IPS-20b (cell line): Measurements from ENCODE around the gene RCAN2.

Experiments used
- H3K27ac ChIP-seq: one replicate; pipeline ENCODE4 v1.5.1; 2013; ENCODE audit warnings: low read length
- H3K27me3 ChIP-seq: 2 replicates; pipeline ENCODE4 v1.6.1; 2013; ENCODE audit warnings: mild to moderate bottlenecking, low read length, inconsistent platforms; ENCODE audit not compliant: insufficient read depth
- H3K36me3 ChIP-seq: 2 replicates; pipeline ENCODE4 v1.6.1; 2013; ENCODE audit warnings: low read depth, mild to moderate bottlenecking, inconsistent platforms, low read length, moderate library complexity; ENCODE audit not compliant: insufficient read depth
- H3K4me1 ChIP-seq: 2 replicates; pipeline ENCODE4 v1.6.1; 2013; ENCODE audit warnings: mild to moderate bottlenecking, control low read depth, inconsistent platforms, low read length, moderate library complexity; ENCODE audit not compliant: insufficient read depth
- H3K4me3 ChIP-seq: 2 replicates; pipeline ENCODE4 v1.5.1; 2013; ENCODE audit warnings: mild to moderate bottlenecking, low read length, inconsistent platforms
- H3K9ac ChIP-seq: 2 replicates; pipeline ENCODE4 v1.6.1; 2013; ENCODE audit warnings: low read depth, mild to moderate bottlenecking, inconsistent platforms, low read length, moderate library complexity
- H3K9me3 ChIP-seq: 2 replicates; pipeline ENCODE4 v1.6.1; 2013; ENCODE audit warnings: mild to moderate bottlenecking, low read depth, low read length, inconsistent platforms; ENCODE audit not compliant: insufficient read depth

The RCAN2 gene

GRCh38 chr6:46376562-46377061 lies 114.6 kb downstream of the RCAN2 start:
- H3K9me3 ChIP-seq: no peaks in the 10 kb centered on the region
- no peak overlapping the region for H3K4me3 ChIP-seq
- no peaks in the 10 kb centered on the region for H3K27me3 ChIP-seq
- no peak overlapping the region for H3K27ac ChIP-seq
- no peaks in the 10 kb centered on the region for H3K36me3 ChIP-seq
- H3K4me1 ChIP-seq: no peaks in the 10 kb centered on the region
- no peak overlapping the region for H3K9ac ChIP-seq

GRCh38 chr6:46370622-46371021 lies 120.6 kb downstream of the RCAN2 start:
- no peaks in the 10 kb centered on the region for H3K4me1 ChIP-seq
- no peaks in the 10 kb centered on the region for H3K9me3 ChIP-seq
- H3K27me3 ChIP-seq: no peaks in the 10 kb centered on the region
- no peak overlapping the region for H3K27ac ChIP-seq
- H3K36me3 ChIP-seq: no peaks in the 10 kb centered on the region
- no peak overlapping the region for H3K4me3 ChIP-seq
- no peak overlapping the region for H3K9ac ChIP-seq

GRCh38 chr6:46368169-46368536 lies 123.1 kb downstream of the RCAN2 start:
- no peaks in the 10 kb centered on the region for H3K4me1 ChIP-seq
- H3K27ac ChIP-seq: no peak overlapping the region
- H3K27me3 ChIP-seq: no peaks in the 10 kb centered on the region
- no peak overlapping the region for H3K9ac ChIP-seq
- no peak overlapping the region for H3K4me3 ChIP-seq
- no peaks in the 10 kb centered on the region for H3K9me3 ChIP-seq
- H3K36me3 ChIP-seq: no peaks in the 10 kb centered on the region

GRCh38 chr6:46367354-46368168 lies 123.7 kb downstream of the RCAN2 start:
- Histone ChIP-seq H3K4me3 (no peak overlapping the region), H3K36me3 (no peaks in the 10 kb centered on the region), H3K9ac (no peak overlapping the region), H3K27me3 (no peaks in the 10 kb centered on the region), H3K4me1 (no peaks in the 10 kb centered on the region), H3K9me3 (no peaks in the 10 kb centered on the region), H3K27ac (no peak overlapping the region)

GRCh38 chr6:46366190-46366900 lies 124.9 kb downstream of the RCAN2 start:
- no peaks in the 10 kb centered on the region for H3K27me3 ChIP-seq
- H3K27ac ChIP-seq: no peak overlapping the region
- H3K36me3 ChIP-seq: no peaks in the 10 kb centered on the region
- H3K9me3 ChIP-seq: no peaks in the 10 kb centered on the region
- H3K4me3 ChIP-seq: no peak overlapping the region
- no peaks in the 10 kb centered on the region for H3K4me1 ChIP-seq
- H3K9ac ChIP-seq: no peak overlapping the region

- no peaks in the 10 kb centered on the region for H3K9me3 ChIP-seq
- no peak overlapping the region for H3K9ac ChIP-seq
- H3K27ac ChIP-seq: no peak overlapping the region
- H3K4me1 ChIP-seq: peaks cover 11% of the 10 kb centered on the region; the same call in 1 of the 2 replicates
- H3K36me3 ChIP-seq: no peaks in the 10 kb centered on the region
- no peak overlapping the region for H3K4me3 ChIP-seq
- no peaks in the 10 kb centered on the region for H3K27me3 ChIP-seq
Observed at GRCh38 chr6:46357591-46357990, 133.7 kb downstream of the RCAN2 start.

- Histone ChIP-seq H3K9me3 (no peaks in the 10 kb centered on the region), H3K4me3 (no peak overlapping the region), H3K27me3 (no peaks in the 10 kb centered on the region), H3K27ac (no peak overlapping the region), H3K4me1 (peaks cover 11% of the 10 kb centered on the region; the same call in 1 of the 2 replicates), H3K9ac (no peak overlapping the region), H3K36me3 (no peaks in the 10 kb centered on the region)
Observed at GRCh38 chr6:46356543-46356942, 134.7 kb downstream of the RCAN2 start.

GRCh38 chr6:46353528-46353927 lies 137.7 kb downstream of the RCAN2 start:
- Histone ChIP-seq H3K36me3 (no peaks in the 10 kb centered on the region), H3K9me3 (no peaks in the 10 kb centered on the region)

GRCh38 chr6:46352541-46353268 lies 138.5 kb downstream of the RCAN2 start:
- Histone ChIP-seq H3K27me3 (no peaks in the 10 kb centered on the region), H3K4me1 (no peaks in the 10 kb centered on the region; the same call in 1 of the 2 replicates), H3K36me3 (no peaks in the 10 kb centered on the region), H3K27ac (no peak overlapping the region), H3K9me3 (no peaks in the 10 kb centered on the region), H3K4me3 (no peak overlapping the region), H3K9ac (no peak overlapping the region)

More at GRCh38 chr6:46353528-46353927, 137.7 kb downstream of the RCAN2 start:
- Histone ChIP-seq H3K27ac (no peak overlapping the region), H3K9ac (no peak overlapping the region), H3K4me1 (peaks cover 4% of the 10 kb centered on the region; the same call in 1 of the 2 replicates), H3K27me3 (no peaks in the 10 kb centered on the region), H3K4me3 (no peak overlapping the region)

GRCh38 chr6:46350714-46351113 lies 140.5 kb downstream of the RCAN2 start:
- Histone ChIP-seq H3K9ac (no peak overlapping the region), H3K27ac (no peak overlapping the region), H3K4me1 (no peaks in the 10 kb centered on the region), H3K27me3 (no peaks in the 10 kb centered on the region), H3K4me3 (no peak overlapping the region), H3K36me3 (no peaks in the 10 kb centered on the region), H3K9me3 (no peaks in the 10 kb centered on the region; the same call in 1 of the 2 replicates)

GRCh38 chr6:46347669-46348068 lies 143.6 kb downstream of the RCAN2 start:
- Histone ChIP-seq H3K27me3 (no peaks in the 10 kb centered on the region), H3K9ac (no peak overlapping the region), H3K4me1 (no peaks in the 10 kb centered on the region), H3K4me3 (no peak overlapping the region), H3K9me3 (no peaks in the 10 kb centered on the region; the same call in 1 of the 2 replicates), H3K36me3 (no peaks in the 10 kb centered on the region), H3K27ac (no peak overlapping the region)
